Amygdala (tissue), 56 donors: Measurements from ENCODE around the gene MYO1H.

Experiments
- DNase-seq, 56 donors: peaks; one replicate each; lab custom pipeline; 2025; lab: John Stamatoyannopoulos, UW

The MYO1H gene

GRCh38 chr12:109446869-109447268, 99.2 kb downstream of the MYO1H start:
- DNase-seq: no peak

DNA sequence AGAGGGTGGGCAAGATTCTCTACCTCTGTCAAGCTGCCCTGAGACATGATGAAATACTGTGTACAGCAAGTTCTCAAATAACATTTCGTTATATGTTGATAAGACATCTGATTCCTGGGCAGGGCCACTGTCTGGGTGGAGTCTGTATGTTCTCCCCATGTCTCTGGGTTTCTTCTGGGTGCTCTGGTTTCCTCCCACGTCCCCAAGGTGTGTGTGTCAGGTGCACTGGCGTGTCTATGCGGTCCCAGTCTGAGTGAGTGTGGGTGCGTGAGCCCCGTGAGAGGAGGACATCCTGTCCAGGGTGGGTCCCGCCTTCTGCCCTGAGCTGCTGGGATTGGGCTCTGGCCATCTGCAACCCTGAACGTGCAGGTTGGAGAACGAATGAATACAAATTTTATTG, 99.8 kb downstream of the MYO1H start:
- DNase-seq: no peak

GRCh38 chr12:109448272-109448671, 100.6 kb downstream of the MYO1H start:
- DNase-seq: no peak

DNA sequence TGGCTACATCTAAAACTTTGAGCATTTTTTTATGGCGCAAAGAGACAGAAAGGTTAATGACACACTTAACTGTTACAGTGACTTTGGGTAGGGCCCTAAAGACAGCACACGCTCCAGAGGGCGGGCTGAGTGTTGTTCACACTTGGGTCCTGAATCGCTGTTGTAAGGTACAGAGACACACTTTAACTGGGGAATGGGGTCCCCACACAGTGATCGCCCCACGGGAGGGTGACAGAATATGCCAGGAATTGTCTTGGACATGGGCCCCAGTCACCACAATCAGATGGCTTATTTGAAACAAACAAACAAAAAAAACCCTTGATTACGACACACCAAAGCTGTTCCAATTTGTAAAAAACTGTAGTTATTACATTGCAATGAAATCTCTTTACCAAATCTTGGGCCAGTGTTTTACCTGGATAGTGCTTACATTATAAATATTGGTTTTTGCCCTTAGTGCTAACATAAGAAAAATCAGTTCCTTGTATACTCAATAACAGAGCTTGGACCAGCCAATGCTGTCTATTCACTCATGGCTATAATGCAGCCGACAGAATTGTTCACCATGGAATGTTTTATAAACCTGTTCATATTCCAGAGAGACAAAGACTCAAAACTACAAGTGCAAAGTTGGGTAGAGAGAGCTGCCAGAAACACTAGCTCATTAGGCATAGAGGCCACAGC, 101.1 kb downstream of the MYO1H start:
- no peak for DNase-seq

GRCh38 chr12:109449845-109450532, 102.3 kb downstream of the MYO1H start:
- DNase-seq: no peak

DNA sequence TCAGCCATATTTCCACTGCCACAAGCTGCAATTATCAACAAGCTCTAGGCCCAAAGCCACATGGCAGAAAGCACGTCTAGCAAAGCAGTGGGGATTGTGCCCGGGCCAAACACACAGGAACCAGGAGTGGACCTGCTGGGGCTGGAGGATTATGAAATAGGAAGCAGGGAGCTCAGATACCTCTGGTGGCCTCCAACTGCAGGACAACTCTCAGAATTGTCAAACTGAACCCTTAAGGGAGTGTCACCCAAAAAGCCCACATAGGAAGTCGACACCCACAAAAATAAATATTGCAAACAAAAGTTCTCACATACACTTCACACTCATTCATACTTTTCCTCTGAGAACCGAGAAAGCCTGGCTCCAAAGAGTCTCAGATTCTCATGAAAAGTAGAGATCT, 103.3 kb downstream of the MYO1H start:
- DNase-seq: no peak

GRCh38 chr12:109451400-109451799, 103.7 kb downstream of the MYO1H start:
- DNase-seq: no peak

DNA sequence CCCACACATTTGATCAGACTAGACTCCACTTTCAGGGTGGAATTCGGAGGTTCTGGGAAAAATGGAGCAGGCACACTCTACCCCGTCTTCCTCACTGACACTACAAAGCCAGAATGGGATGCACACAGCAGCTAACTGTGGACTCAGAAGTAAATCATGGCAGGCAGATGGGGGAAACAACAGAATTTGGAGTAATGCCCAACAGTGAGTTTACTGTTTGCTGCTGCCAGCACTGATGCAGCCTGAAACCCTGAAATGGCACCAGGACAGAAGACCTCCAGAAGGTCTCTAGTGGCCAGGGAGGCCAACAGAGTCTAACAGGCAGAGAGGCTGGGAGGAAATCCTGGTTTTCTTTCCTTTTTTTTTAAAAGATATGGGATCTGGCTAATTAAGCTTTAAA, 104.8 kb downstream of the MYO1H start:
- DNase-seq: no peak

- no peak for DNase-seq
Measured at GRCh38 chr12:109455706-109456105, 108.0 kb downstream of the MYO1H start.

DNA sequence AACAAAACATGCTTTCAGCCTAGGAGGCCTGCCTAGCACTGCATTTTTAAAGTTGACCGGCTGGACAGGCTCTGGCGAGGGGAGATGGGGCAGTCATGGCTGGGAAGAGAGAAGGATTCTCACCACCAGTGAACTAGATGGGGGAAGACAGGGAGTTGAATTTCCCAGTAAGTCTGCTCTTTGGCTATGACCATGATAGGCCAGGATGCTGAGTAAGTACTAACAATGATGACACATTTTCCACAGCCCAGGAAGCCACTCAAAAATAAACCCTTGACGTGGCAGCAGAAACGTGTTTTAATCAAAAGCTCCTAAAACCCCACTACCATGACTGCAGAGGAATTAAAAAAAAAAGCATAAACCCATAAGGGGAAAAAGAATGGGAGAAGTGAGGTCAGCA, 110.4 kb downstream of the MYO1H start:
- no peak for DNase-seq

DNA sequence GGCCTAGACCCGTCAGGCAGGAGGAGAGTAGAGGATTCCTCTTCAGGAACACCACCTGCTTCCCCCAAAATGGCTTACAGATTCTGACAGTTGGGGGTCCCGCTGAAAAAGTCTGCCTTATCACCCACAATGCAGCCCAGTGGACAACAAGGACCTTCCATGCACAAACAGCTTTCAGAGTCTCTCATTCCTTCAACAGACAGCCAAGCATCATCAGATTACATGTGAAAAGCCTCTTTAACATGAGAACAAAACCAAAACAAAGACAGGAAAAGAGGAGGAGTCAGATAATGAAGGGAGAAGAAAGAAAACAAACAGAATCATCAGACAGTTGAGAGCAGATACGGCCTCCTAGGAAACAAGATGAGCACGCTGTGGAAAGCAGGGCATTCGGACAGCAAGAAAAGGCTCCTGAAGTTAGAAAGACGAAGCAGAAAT, 111.1 kb downstream of the MYO1H start:
- DNase-seq: no peak

- no peak for DNase-seq
Measured at GRCh38 chr12:109459247-109459646, 111.5 kb downstream of the MYO1H start.

DNA sequence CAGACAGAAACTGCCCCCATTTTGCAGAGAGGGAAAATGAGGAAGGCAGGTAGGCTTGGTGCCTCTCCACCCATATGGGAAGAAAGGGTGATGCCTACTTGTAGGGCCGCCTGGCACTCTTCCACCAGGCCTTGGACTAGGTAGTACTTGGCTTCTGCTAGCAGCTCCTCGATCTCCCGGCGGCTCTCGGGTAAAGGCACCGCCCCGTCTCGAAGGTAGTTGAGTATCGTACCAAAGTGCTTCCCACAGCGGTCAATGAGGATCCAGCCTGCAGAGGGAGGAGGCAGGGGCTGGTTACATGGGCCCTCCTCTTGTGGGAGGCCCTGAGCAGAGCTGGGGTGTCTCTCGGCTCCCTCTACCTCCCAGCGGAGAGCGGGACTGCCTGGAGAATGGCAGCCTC, 112.8 kb downstream of the MYO1H start:
- no peak for DNase-seq

DNA sequence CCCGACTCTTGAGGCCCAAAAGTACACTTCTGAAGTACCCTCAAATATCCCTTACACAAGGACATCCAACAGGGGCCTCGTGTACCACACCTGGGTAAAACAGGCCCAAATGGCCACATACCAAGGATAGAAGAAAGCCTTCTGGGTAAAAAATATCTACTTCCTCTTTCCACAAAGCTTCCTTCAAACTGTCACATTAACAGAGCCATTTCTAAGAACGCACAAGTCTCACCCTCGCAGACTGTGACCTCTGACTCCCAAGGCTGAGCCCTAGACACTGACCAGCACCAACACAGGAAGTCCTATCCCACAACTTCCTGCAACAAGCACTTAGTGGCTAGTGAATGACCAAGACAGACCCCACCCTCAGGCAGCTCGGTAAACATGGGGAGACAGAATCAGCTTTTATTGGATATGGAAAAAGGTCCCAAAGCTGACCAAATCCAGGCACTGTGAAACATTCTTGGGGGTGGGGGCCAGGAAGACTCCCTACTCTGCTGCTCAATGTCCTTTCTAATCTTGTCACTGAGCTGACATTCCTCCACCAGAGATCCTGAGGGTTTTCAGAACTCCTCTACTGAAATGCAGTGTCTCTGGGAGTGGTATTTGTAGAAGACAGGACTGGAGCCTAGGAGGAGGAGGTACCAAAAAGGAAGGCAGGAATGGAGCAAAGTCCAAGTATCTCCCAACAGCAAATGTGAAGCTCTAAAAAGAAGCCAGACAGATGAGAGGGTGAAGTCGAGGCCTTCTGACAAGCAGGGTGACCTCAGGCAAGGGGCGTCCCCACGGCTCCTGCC, 113.5 kb downstream of the MYO1H start:
- peak in 6 of 56 donors; percentile 9 to 22 (median 15) for DNase-seq

GRCh38 chr12:109461846-109462756, 114.4 kb downstream of the MYO1H start:
- DNase-seq: peak in 13 of 56 donors; percentile 5 to 46 (median 22)

- peak in 3 of 56 donors; percentile 5 to 27 (median 16) for DNase-seq
Measured at GRCh38 chr12:109462868-109463692, 115.4 kb downstream of the MYO1H start.

- DNase-seq: no peak
Measured at GRCh38 chr12:109463756-109464155, 116.1 kb downstream of the MYO1H start.

GRCh38 chr12:109464642-109465351, 117.1 kb downstream of the MYO1H start:
- DNase-seq: no peak

GRCh38 chr12:109466305-109466704, 118.6 kb downstream of the MYO1H start:
- no peak for DNase-seq
